Neural progenitor cell (in vitro differentiated cells): ENCODE results near the gene CA5A. TPM values are rescaled to one million over a fixed set of nuclear protein-coding genes. Genes with fewer than 3 reads are reported as not detected.
"Not testable (repeated sequence)": the region's sequence is repeated elsewhere in the genome, so short reads cannot be mapped to it uniquely, and the experiment has no call there.

ENCODE experiments used
- DNase-seq: peaks from one replicate; pipeline ENCODE4 v3.0.0-alpha.2; 2016; ENCODE audit warnings: low spot score
- H2AFZ ChIP-seq: fragments of 200-600 bp; sonication (generic); replicated peaks from 2 replicates; pipeline ENCODE4 v1.6.1; 2016; ENCODE audit warnings: antibody characterized with exemption
- H3F3A ChIP-seq: fragments of 200-600 bp; sonication (generic); 2 replicates; pipeline ENCODE4 v1.6.1; 2016; ENCODE audit warnings: antibody characterized with exemption, low read depth
- H3K27ac ChIP-seq: fragments of 200-600 bp; sonication (generic); 2 replicates; pipeline ENCODE4 v1.5.1; 2016; ENCODE audit warnings: mild to moderate bottlenecking
- H3K27me3 ChIP-seq: fragments of 200-600 bp; sonication (generic); 2 replicates; pipeline ENCODE4 v1.6.1; 2016; ENCODE audit warnings: mild to moderate bottlenecking, moderate library complexity
- H3K36me3 ChIP-seq: fragments of 200-600 bp; sonication (generic); 2 replicates; pipeline ENCODE4 v1.5.1; 2016
- H3K4me1 ChIP-seq: fragments of 200-600 bp; sonication (generic); 2 replicates; pipeline ENCODE4 v1.6.1; 2016; ENCODE audit warnings: mixed run types
- H3K4me2 ChIP-seq: fragments of 200-600 bp; sonication (generic); 2 replicates; pipeline ENCODE4 v1.6.1; 2016
- H3K4me3 ChIP-seq: fragments of 200-600 bp; sonication (generic); 2 replicates; pipeline ENCODE4 v1.5.1; 2016
- H3K79me2 ChIP-seq: fragments of 200-600 bp; sonication (generic); 2 replicates; pipeline ENCODE4 v1.6.1; 2016; ENCODE audit warnings: low read depth
- H3K9ac ChIP-seq: fragments of 200-600 bp; sonication (generic); 2 replicates; pipeline ENCODE4 v1.6.1; 2016
- H3K9me3 ChIP-seq: fragments of 200-600 bp; sonication (generic); 2 replicates; pipeline ENCODE4 v1.5.1; 2016; ENCODE audit warnings: low read depth
- H4K20me1 ChIP-seq: fragments of 200-600 bp; sonication (generic); 2 replicates; pipeline ENCODE4 v1.6.1; 2016; ENCODE audit warnings: low read depth
- H3K27ac Mint-ChIP-seq: 3 replicates; pipeline ENCODE4 v1.8.0; 2021; ENCODE audit warnings: mixed read lengths
- H3K27me3 Mint-ChIP-seq: 2 replicates; pipeline ENCODE4 v1.8.0; 2022; ENCODE audit warnings: low read depth, mild to moderate bottlenecking, inconsistent platforms, moderate library complexity, mixed read lengths; ENCODE audit not compliant: insufficient read depth
- H3K36me3 Mint-ChIP-seq: 3 replicates; pipeline ENCODE4 v1.8.0; 2021; ENCODE audit warnings: mixed read lengths
- H3K4me1 Mint-ChIP-seq: 3 replicates; pipeline ENCODE4 v1.8.0; 2021; ENCODE audit warnings: mixed read lengths
- H3K4me3 Mint-ChIP-seq: 3 replicates; pipeline ENCODE4 v1.8.0; 2021; ENCODE audit warnings: mild to moderate bottlenecking, moderate library complexity, mixed read lengths
- H3K9me3 Mint-ChIP-seq: 3 replicates; pipeline ENCODE4 v1.8.0; 2020; ENCODE audit warnings: mixed read lengths
- CTCF ChIP-seq: fragments of 200-600 bp; sonication (generic); IDR thresholded peaks from 2 replicates; pipeline ENCODE4 v1.5.1; 2017; ENCODE audit warnings: antibody characterized with exemption, mild to moderate bottlenecking
- EZH2 ChIP-seq: fragments of 200-600 bp; sonication (generic); IDR thresholded peaks from 2 replicates; pipeline ENCODE4 v1.6.1; 2017; ENCODE audit warnings: antibody characterized with exemption, mild to moderate bottlenecking, moderate library complexity
- EZH2phosphoT487 ChIP-seq: fragments of 200-600 bp; sonication (generic); IDR thresholded peaks from 2 replicates; pipeline ENCODE4 v1.6.1; 2017; ENCODE audit warnings: antibody characterized with exemption
- total RNA-seq: library from RNA; depleted of rRNA; stranded (reverse); fragments of >200 nt; gene quantifications from 2 replicates; pipeline ENCODE4 v1.2.3, GENCODE V29; 2015; ENCODE audit warnings: low replicate concordance

The CA5A gene
- total RNA-seq, 1 donor from 2014 or later = not detected

DNA sequence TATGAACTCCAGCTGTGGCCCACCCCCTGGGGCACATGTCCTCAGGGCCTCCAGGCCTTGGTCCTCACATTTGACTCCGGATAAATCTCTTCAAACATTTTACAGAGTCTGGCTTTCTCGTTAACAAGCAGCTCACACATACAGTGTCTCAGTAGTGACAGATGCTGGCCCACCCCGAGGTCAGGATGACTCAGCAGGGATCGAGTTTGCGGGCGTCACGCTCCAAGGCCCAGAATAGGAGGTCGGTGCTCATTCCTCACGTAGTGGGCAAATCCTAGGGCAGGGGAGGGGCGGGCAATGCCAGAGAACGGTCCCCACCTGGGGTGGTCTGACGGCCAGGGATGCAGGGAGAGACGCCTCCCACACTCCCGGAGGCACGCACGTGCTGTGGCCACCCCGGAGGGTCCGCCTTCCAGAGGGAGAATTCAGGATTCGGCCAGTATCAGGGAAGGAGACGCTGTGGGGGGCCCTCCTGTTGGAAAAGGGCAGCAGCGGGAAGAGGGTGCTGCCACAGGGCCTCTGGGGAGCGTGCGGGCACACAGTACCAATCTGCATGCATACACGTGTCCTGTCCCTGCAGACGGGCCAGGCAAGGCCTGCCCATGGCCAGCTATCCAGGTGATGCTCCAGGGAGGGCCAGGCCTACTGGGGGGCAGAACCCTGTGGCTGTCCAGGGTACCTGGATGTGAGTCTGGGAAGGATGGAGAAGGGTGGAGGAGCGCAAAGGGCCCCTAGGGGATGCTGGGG, 75.6 kb downstream of the CA5A start:
- Histone ChIP-seq H3K4me1 (peaks cover 3% of the 10 kb centered on the region), H3K4me3 (no peak overlapping the region), H3K9ac (no peak overlapping the region), H3K36me3 (no peaks in the 10 kb centered on the region), H3K9me3 (no peaks in the 10 kb centered on the region), H4K20me1 (no peaks in the 10 kb centered on the region), H3K79me2 (no peaks in the 10 kb centered on the region), H3K4me2 (no peak overlapping the region), H3F3A (no peaks in the 10 kb centered on the region), H3K27ac (no peak overlapping the region), H2AFZ (no peak overlapping the region), H3K27me3 (no peaks in the 10 kb centered on the region)
- H3K4me3 Mint-ChIP-seq = no peak overlapping the region
- peaks cover 33% of the 10 kb centered on the region for H3K4me1 Mint-ChIP-seq
- peak overlapping the region; percentile 16 for H3K27ac Mint-ChIP-seq
- no peaks in the 10 kb centered on the region for H3K9me3 Mint-ChIP-seq
- no peaks in the 10 kb centered on the region for H3K27me3 Mint-ChIP-seq
- no peak for DNase-seq
- no peak for TF ChIP-seq EZH2phosphoT487
- TF ChIP-seq CTCF = no peak
- no peak for TF ChIP-seq EZH2
- H3K36me3 Mint-ChIP-seq = no peaks in the 10 kb centered on the region

- H3K36me3 Mint-ChIP-seq, H3K4me2 ChIP-seq, H3K27me3 Mint-ChIP-seq, H3K4me1 ChIP-seq, H3K9me3 ChIP-seq, H3K9me3 Mint-ChIP-seq, H3F3A ChIP-seq, H3K9ac ChIP-seq, H3K4me3 Mint-ChIP-seq, DNase-seq, H4K20me1 ChIP-seq, H3K79me2 ChIP-seq, H3K27ac ChIP-seq, H3K4me3 ChIP-seq, H2AFZ ChIP-seq, H3K27me3 ChIP-seq, H3K36me3 ChIP-seq: not testable (repeated sequence)
- Mint-ChIP-seq H3K4me1 (peaks cover 31% of the 10 kb centered on the region), H3K27ac (peak overlapping the region; percentile 46)
Observed at GRCh38 chr16:87858151-87858993, 78.0 kb downstream of the CA5A start.

- no peak overlapping the region for H3K4me3 ChIP-seq
- no peaks in the 10 kb centered on the region for H3F3A ChIP-seq
- no peak overlapping the region for H3K9ac ChIP-seq
- H3K4me2 ChIP-seq = no peak overlapping the region
- no peaks in the 10 kb centered on the region for H3K36me3 ChIP-seq
- no peaks in the 10 kb centered on the region for H4K20me1 ChIP-seq
- no peak overlapping the region for H3K4me3 Mint-ChIP-seq
- peak overlapping the region; percentile 74 for H3K27ac Mint-ChIP-seq
- no peak overlapping the region for H2AFZ ChIP-seq
- H3K27ac ChIP-seq = no peak overlapping the region
- H3K4me1 Mint-ChIP-seq = peaks cover 40% of the 10 kb centered on the region
- H3K4me1 ChIP-seq = peaks cover 8% of the 10 kb centered on the region
- H3K79me2 ChIP-seq = no peaks in the 10 kb centered on the region
- no peak for DNase-seq
- peaks cover 3% of the 10 kb centered on the region for H3K27me3 Mint-ChIP-seq
- H3K9me3 Mint-ChIP-seq = no peaks in the 10 kb centered on the region
- no peak for TF ChIP-seq EZH2
- TF ChIP-seq EZH2phosphoT487 = no peak
- no peak for TF ChIP-seq CTCF
- H3K36me3 Mint-ChIP-seq = no peaks in the 10 kb centered on the region
- no peaks in the 10 kb centered on the region for H3K9me3 ChIP-seq
- no peaks in the 10 kb centered on the region for H3K27me3 ChIP-seq
Observed at GRCh38 chr16:87856791-87857228, 79.5 kb downstream of the CA5A start.
